Esophagus squamous epithelium (tissue), 5 donors: ENCODE results near the gene DZIP1. TPM values are rescaled to one million over a fixed set of nuclear protein-coding genes. Genes with fewer than 3 reads are reported as not detected.

Experiments
- DNase-seq: peaks from one replicate; lab custom pipeline; 2025; lab: John Stamatoyannopoulos, UW
- H3K27ac ChIP-seq, 4 donors: fragments of 200-600 bp; sonication (generic); one replicate each; pipeline ENCODE4 v1.5.1; 2016 to 2019; ENCODE audit warnings: mild to moderate bottlenecking in 1 of 4
- H3K27me3 ChIP-seq, 4 donors: fragments of 200-600 bp; sonication (generic); 1 replicate in 3 of 4; 2 replicates in 1 of 4; pipeline versions ENCODE4 v1.5.1 to v1.6.0; 2017 to 2021; ENCODE audit warnings: antibody characterized with exemption in 1 of 4
- H3K36me3 ChIP-seq, 3 donors: fragments of 200-600 bp; sonication (generic); one replicate each; pipeline ENCODE4 v1.5.1; 2016 to 2019
- H3K4me1 ChIP-seq, 3 donors: fragments of 200-600 bp; sonication (generic); one replicate each; pipeline ENCODE4 v1.5.1; 2017 to 2019
- H3K4me3 ChIP-seq, 4 donors: fragments of 200-600 bp; sonication (generic); 1 replicate in 3 of 4; 2 replicates in 1 of 4; pipeline ENCODE4 v1.5.1; 2016 to 2019; ENCODE audit warnings: mild to moderate bottlenecking in 2 of 4, moderate library complexity in 1 of 4
- H3K9me3 ChIP-seq, 3 donors: fragments of 200-600 bp; sonication (generic); one replicate each; pipeline ENCODE4 v1.5.1; 2016 to 2019
- POLR2A ChIP-seq, 4 donors: fragments of 450-650 bp; IDR thresholded peaks; one replicate each; pipeline ENCODE4 v1.6.1; 2017; ENCODE audit warnings: antibody characterized with exemption in 4 of 4, mild to moderate bottlenecking in 4 of 4, moderate library complexity in 3 of 4
- WGBS, 2 donors: methylation state at CpG; one replicate each; pipeline ENCODE4 v1.1.5; 2018; 5-methylcytosine and 5-hydroxymethylcytosine counted together
- intact Hi-C: fragments of 100-400 bp; cut with DNase I; formaldehyde crosslinking; loops from one replicate; pipeline ENCODE4 v1.15.0; 2022
- total RNA-seq, 4 donors: library from RNA; depleted of rRNA; stranded (reverse); fragments of >200 nt; gene quantifications; one replicate each; pipeline ENCODE4 v1.1.0, GENCODE V29; 2016
- TF ChIP-seq, protein P1 (sequence below), 6 experiments: fragments of 450-650 bp in 4 of 6; fragments of 200-600 bp in 2 of 6; sonication (generic) in 2 of 6; IDR thresholded peaks; one replicate each; pipeline ENCODE4 v1.5.1; 2016 to 2019; ENCODE audit warnings: antibody characterized with exemption in 6 of 6, mild to moderate bottlenecking in 4 of 6, moderate library complexity in 4 of 6
- donor health status: DM: yes; HTN: yes; CAD: no.

The DZIP1 gene
- total RNA-seq, 4 donors from 2014 or later: 2.9 to 12.8 (median 7.0) TPM

DNA sequence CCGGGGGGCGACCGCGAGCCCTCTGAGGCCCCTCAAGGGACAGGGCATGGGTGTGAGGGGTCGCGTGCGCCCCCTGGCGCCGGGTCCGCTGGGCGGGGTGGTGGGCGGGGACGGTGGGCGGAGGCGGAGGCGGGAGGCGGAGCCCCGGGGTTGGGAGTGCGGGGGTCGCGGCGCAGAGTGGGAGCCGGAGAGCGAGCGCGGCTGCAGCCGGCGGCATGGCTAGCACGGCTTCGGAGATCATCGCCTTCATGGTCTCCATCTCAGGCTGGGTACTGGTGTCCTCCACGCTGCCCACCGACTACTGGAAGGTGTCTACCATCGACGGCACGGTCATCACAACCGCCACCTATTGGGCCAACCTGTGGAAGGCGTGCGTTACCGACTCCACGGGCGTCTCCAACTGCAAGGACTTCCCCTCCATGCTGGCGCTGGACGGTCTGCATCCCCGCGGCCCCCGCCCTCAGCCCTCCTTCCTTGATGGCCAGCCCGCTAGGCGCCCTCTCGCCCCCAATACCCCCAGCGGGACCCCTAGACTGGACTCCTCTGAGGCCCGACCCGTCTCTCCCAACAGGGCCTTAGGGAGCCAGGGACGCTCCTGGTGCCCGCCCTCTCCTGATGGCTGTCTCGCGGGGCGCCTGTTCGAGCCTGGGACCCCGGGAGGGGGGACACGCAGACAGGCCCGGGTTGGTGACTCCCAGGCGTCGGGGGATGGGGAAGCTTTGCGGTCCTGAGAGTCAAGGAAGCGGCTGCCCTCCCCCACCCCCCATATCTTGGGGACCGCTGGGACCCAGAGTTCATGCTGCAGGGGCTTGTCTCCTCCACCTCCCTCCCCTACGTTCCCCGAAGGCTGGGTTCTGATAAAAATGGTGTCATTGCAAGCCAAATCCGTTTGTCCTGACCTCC is 91.7 kb downstream of the DZIP1 start, which contains the start of gene CLDN10:
TSS of gene CLDN10 (plus strand) at position 182 of the 903 bp plus-strand sequence. CDS start at position 216, 34 bp downstream.
- no peak for DNase-seq
- Histone ChIP-seq H3K9me3 (no peaks in the 10 kb centered on the region), H3K27me3 (peaks cover 5 to 82% (median 10%) of the 10 kb centered on the region in 4 donors), H3K27ac (peak within 1 kb of the TSS in 1 of 4 donors; percentile 7), H3K36me3 (no peaks in the 10 kb centered on the region), H3K4me1 (peaks cover 0 to 20% (median 16%) of the 10 kb centered on the region in 3 donors), H3K4me3 (peak within 1 kb of the TSS in 3 of 4 donors; percentile 20 to 57 (median 37))
- intact Hi-C loops: no loop called here
- no peak for TF ChIP-seq POLR2A (IDR thresholded peaks at IDR 0.05)
- TF ChIP-seq, protein P1, sequence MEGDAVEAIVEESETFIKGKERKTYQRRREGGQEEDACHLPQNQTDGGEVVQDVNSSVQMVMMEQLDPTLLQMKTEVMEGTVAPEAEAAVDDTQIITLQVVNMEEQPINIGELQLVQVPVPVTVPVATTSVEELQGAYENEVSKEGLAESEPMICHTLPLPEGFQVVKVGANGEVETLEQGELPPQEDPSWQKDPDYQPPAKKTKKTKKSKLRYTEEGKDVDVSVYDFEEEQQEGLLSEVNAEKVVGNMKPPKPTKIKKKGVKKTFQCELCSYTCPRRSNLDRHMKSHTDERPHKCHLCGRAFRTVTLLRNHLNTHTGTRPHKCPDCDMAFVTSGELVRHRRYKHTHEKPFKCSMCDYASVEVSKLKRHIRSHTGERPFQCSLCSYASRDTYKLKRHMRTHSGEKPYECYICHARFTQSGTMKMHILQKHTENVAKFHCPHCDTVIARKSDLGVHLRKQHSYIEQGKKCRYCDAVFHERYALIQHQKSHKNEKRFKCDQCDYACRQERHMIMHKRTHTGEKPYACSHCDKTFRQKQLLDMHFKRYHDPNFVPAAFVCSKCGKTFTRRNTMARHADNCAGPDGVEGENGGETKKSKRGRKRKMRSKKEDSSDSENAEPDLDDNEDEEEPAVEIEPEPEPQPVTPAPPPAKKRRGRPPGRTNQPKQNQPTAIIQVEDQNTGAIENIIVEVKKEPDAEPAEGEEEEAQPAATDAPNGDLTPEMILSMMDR (IDR thresholded peaks at IDR 0.05): no peak
- 0 to 28% methylated on average over 1 to 14 of the region's 70 CpGs for WGBS, 2 donors

DNA sequence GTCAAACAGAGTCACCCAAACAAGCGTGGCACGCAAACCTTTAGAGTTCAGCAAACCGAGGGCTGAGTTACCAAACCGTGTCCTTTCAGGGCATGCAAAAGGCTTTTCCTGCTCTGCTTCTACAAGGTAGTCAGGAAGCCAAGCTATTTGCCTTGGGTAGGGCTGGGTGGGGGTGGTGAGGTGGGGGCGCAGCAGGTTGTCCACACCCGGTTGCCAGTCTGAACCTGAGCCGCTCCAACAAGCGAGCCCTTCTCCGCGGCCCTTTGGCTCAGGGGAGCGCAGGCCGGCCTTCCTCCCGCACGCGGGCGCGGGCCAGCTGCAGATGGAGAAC is 92.3 kb downstream of the DZIP1 start:
- TF ChIP-seq, protein P1 (IDR thresholded peaks at IDR 0.05): no peak
- TF ChIP-seq POLR2A (IDR thresholded peaks at IDR 0.05): no peak
- Histone ChIP-seq H3K4me3 (peak overlapping the region in 3 of 4 donors; percentile 20 to 57 (median 37)), H3K27me3 (peaks cover 5 to 78% (median 10%) of the 10 kb centered on the region in 4 donors), H3K36me3 (no peaks in the 10 kb centered on the region), H3K9me3 (no peaks in the 10 kb centered on the region), H3K27ac (peak overlapping the region in 1 of 4 donors; percentile 7), H3K4me1 (peaks cover 0 to 20% (median 16%) of the 10 kb centered on the region in 3 donors)
- WGBS, 2 donors: 40% methylated on average over 1 of the region's 17 CpGs; no CpG with 5 or more reads in 1 of the 2 donors
- intact Hi-C loops: no loop called here
- DNase-seq: no peak

DNA sequence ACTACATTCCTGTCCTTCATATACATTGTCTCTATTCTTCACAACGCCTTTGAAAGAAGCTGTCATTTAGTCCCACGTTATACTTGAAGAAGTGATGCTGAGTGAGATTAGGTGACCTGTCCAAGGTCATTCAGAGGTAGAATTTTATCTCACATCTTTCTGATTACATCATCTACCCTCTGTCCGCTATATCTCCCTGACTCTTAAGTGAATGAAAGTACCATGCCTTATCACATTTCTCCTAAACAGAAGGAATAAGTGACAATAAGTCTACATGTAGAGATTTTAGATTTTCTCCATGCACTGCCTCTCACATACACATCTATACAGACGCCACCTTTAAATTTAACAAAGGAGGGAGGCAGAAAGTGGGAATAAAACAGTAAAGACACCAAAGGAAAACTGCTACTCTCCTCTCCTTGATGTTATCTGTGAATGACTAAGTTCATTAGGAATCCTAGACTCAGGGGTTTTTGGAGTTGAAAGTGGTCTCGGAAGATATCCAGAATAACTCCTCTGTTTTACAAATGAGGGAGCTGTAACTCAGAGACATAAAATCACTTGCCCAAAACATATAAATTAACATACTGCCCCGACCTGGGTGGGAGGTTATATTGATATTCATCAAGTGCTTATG is 96.9 kb downstream of the DZIP1 start:
- Histone ChIP-seq H3K9me3 (no peaks in the 10 kb centered on the region), H3K27ac (no peak overlapping the region), H3K4me1 (peaks cover 0 to 9% (median 5%) of the 10 kb centered on the region in 3 donors), H3K27me3 (peaks cover 1 to 51% (median 6%) of the 10 kb centered on the region in 4 donors), H3K36me3 (no peaks in the 10 kb centered on the region), H3K4me3 (no peak overlapping the region)
- intact Hi-C loops: loop anchor here (10.0 kb wide), 1 partner anchor 107 kb away; no protein-coding TSS in a partner anchor
- no peak for DNase-seq
- TF ChIP-seq, protein P1 (IDR thresholded peaks at IDR 0.05): no peak
- no peak for TF ChIP-seq POLR2A (IDR thresholded peaks at IDR 0.05)
- WGBS, 2 donors: 64 to 66% methylated on average over 6 of the region's 6 CpGs

DNA sequence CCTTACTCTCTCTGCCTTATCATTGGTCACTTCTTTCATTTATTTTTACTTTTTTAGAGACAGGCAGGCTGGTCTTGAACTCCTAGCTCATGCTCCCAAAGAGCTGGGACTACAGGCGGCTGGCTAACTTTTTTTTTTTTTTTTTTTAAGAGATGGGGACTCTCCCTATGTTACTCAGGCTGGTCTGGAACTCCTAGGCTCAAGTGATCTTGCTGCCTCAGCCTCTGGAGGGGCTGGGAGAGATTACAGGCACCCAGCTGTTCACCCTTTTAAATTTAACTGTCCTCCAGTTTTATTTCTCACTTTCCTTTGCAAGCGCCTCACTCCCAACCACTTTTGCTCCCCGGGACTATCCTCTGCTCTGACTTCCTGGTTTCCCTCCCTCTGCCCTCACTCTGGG is 97.6 kb downstream of the DZIP1 start:
- H3K27me3 ChIP-seq: peaks cover 0 to 43% (median 2%) of the 10 kb centered on the region in 4 donors
- H3K4me1 ChIP-seq: peaks cover 0 to 2% (median 0%) of the 10 kb centered on the region in 3 donors
- no peaks in the 10 kb centered on the region for H3K9me3 ChIP-seq
- intact Hi-C loops: loop anchor here (10.0 kb wide), 1 partner anchor 108 kb away; no protein-coding TSS in a partner anchor
- 31 to 45% methylated on average over 2 of the region's 3 CpGs for WGBS, 2 donors
- no peak overlapping the region for H3K27ac ChIP-seq
- no peaks in the 10 kb centered on the region for H3K36me3 ChIP-seq
- TF ChIP-seq POLR2A (IDR thresholded peaks at IDR 0.05): no peak
- TF ChIP-seq, protein P1 (IDR thresholded peaks at IDR 0.05): no peak
- H3K4me3 ChIP-seq: no peak overlapping the region
- DNase-seq: no peak
